ENCODE results near the gene ATPAF1.

DNA sequence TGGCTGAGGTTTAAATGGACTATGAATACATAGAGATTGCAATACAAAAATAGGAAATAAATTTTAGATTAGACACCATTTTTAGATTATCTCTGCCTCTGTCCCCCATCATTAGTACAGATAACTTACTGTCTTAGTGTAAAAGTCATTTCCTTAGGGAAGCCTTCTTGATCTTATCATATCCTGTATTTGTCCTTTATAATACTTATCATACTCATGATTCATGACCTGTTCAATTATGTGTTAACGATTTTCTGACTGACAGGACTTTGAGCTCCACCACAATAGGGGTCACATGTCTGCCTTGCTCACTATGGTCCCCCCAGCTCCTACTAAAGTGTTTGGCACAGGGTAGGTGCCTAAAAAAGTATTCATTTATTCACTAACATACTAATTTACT, 18.1 kb upstream of the ATPAF1 start:
- TF ChIP-seq, protein P1, sequence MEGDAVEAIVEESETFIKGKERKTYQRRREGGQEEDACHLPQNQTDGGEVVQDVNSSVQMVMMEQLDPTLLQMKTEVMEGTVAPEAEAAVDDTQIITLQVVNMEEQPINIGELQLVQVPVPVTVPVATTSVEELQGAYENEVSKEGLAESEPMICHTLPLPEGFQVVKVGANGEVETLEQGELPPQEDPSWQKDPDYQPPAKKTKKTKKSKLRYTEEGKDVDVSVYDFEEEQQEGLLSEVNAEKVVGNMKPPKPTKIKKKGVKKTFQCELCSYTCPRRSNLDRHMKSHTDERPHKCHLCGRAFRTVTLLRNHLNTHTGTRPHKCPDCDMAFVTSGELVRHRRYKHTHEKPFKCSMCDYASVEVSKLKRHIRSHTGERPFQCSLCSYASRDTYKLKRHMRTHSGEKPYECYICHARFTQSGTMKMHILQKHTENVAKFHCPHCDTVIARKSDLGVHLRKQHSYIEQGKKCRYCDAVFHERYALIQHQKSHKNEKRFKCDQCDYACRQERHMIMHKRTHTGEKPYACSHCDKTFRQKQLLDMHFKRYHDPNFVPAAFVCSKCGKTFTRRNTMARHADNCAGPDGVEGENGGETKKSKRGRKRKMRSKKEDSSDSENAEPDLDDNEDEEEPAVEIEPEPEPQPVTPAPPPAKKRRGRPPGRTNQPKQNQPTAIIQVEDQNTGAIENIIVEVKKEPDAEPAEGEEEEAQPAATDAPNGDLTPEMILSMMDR (IDR thresholded peaks at IDR 0.05), result no peak
- TF ChIP-seq POLR2A (IDR thresholded peaks at IDR 0.05) (no peak), POLR2AphosphoS5 (IDR thresholded peaks at IDR 0.05) (no peak)

Data from prostate gland (tissue), 2 donors.